H1 (cell line): ENCODE measurements around the gene CYP46A1. TPM values are rescaled to one million over a fixed set of nuclear protein-coding genes. Genes with fewer than 3 reads are reported as not detected.

ENCODE experiments used
- CTCF ChIA-PET: fragments of 300-600 bp; sonication (Branson Sonifier 250); formaldehyde crosslinking; loops from one replicate; lab custom pipeline; 2021; ENCODE audit not compliant: partially characterized antibody; lab: Charles Lee
- POLR2A ChIA-PET: fragments of 300-600 bp; sonication (Branson Sonifier 250); formaldehyde crosslinking; loops from one replicate; lab custom pipeline; 2021; ENCODE audit warnings: inconsistent platforms; ENCODE audit not compliant: partially characterized antibody; lab: Charles Lee
- DNase-seq, 2 experiments: peaks; one replicate each; pipeline versions ENCODE4 v3.0.0 to v3.0.0-alpha.2; 2010 to 2022; ENCODE audit warnings: low spot score in 2 of 2, low read depth in 1 of 2, mixed read lengths in 1 of 2
- FAIRE-seq: peaks from 2 replicates; lab custom pipeline; 2011; peaks lifted over from hg19 to GRCh38; lab: Jason Lieb, UNC
- H2AFZ ChIP-seq: 2 replicates; pipeline ENCODE4 v1.8.1; 2012; ENCODE audit warnings: low read length, inconsistent platforms
- H2AK5ac ChIP-seq: 2 replicates; pipeline ENCODE4 v1.6.1; 2013; ENCODE audit warnings: low read depth, low read length
- H2BK120ac ChIP-seq: replicated peaks from 2 replicates; pipeline ENCODE3; 2013; ENCODE audit warnings: low read depth, low read length, inconsistent platforms
- H2BK12ac ChIP-seq: 2 replicates; pipeline ENCODE4 v1.6.1; 2013; ENCODE audit warnings: low read depth, low read length
- H2BK15ac ChIP-seq: 2 replicates; pipeline ENCODE4 v1.6.1; 2013; ENCODE audit warnings: low read length
- H2BK20ac ChIP-seq: 2 replicates; pipeline ENCODE4 v1.6.1; 2013; ENCODE audit warnings: low read length
- H2BK5ac ChIP-seq: 2 replicates; pipeline ENCODE4 v1.6.1; 2013; ENCODE audit warnings: low read depth, low read length
- H3K14ac ChIP-seq: 2 replicates; pipeline ENCODE4 v1.6.1; 2013; ENCODE audit warnings: inconsistent platforms; ENCODE audit not compliant: insufficient read length
- H3K18ac ChIP-seq: 2 replicates; pipeline ENCODE4 v1.6.1; 2013; ENCODE audit warnings: low read length; ENCODE audit errors: extremely low read depth
- H3K23ac ChIP-seq: 2 replicates; pipeline ENCODE4 v1.6.1; 2013; ENCODE audit warnings: inconsistent platforms; ENCODE audit not compliant: insufficient read length
- H3K23me2 ChIP-seq: 2 replicates; pipeline ENCODE4 v1.6.1; 2013; ENCODE audit warnings: low read depth, low read length
- H3K27ac ChIP-seq: 2 replicates; pipeline ENCODE4 v1.6.1; 2011; ENCODE audit warnings: low read depth, low read length, inconsistent platforms
- H3K27me3 ChIP-seq, 4 experiments: replicated peaks in 1 of 4; 1 replicate in 1 of 4; 2 replicates in 3 of 4; pipeline versions ENCODE4 v1.6.1 to v1.8.1; 2011 to 2013; ENCODE audit warnings: low read length in 3 of 4, mild to moderate bottlenecking in 3 of 4, inconsistent platforms in 2 of 4, mixed read lengths in 2 of 4, moderate library complexity in 1 of 4; ENCODE audit not compliant: control insufficient read depth in 3 of 4, insufficient read depth in 3 of 4; ENCODE audit errors: extremely low read depth in 1 of 4
- H3K36me3 ChIP-seq, 4 experiments: 2 replicates each; pipeline versions ENCODE4 v1.6.1 to v1.8.1; 2011 to 2013; ENCODE audit warnings: mild to moderate bottlenecking in 4 of 4, low read length in 3 of 4, moderate library complexity in 2 of 4, control low read depth in 1 of 4, inconsistent platforms in 1 of 4; ENCODE audit not compliant: insufficient read depth in 4 of 4, control insufficient read depth in 2 of 4
- H3K4ac ChIP-seq: replicated peaks from 2 replicates; pipeline ENCODE3; 2013; ENCODE audit warnings: low read length, low read depth, mixed read lengths, inconsistent platforms; ENCODE audit not compliant: insufficient read length
- H3K4me1 ChIP-seq, 4 experiments: replicated peaks in 1 of 4; 1 replicate in 1 of 4; 2 replicates in 3 of 4; pipeline versions ENCODE4 v1.6.1 to v1.8.1; 2011 to 2013; ENCODE audit warnings: low read length in 3 of 4, inconsistent platforms in 2 of 4, mixed read lengths in 1 of 4; ENCODE audit not compliant: insufficient read depth in 4 of 4, control insufficient read depth in 3 of 4
- H3K4me2 ChIP-seq, 2 experiments: 2 replicates each; pipeline versions ENCODE4 v1.6.1 to v1.8.1; 2011 to 2013; ENCODE audit warnings: low read depth in 2 of 2, low read length in 2 of 2, control low read depth in 1 of 2, inconsistent platforms in 1 of 2, mild to moderate bottlenecking in 1 of 2; ENCODE audit not compliant: insufficient read depth in 1 of 2
- H3K4me3 ChIP-seq, 4 experiments: fragments of 200-600, 300-600 bp in 1 of 4; sonication (generic), shearing (Covaris generic), sonication (Bioruptor Twin) in 1 of 4; 2 replicates each; pipeline versions ENCODE4 v1.5.1 to v1.8.1; 2011 to 2016; ENCODE audit warnings: low read length in 4 of 4, low read depth in 3 of 4, control low read depth in 2 of 4, inconsistent platforms in 2 of 4, mild to moderate bottlenecking in 2 of 4, mixed read lengths in 1 of 4, moderate library complexity in 1 of 4; ENCODE audit not compliant: insufficient read depth in 2 of 4; ENCODE audit errors: extremely low read depth in 1 of 4
- H3K56ac ChIP-seq: replicated peaks from 2 replicates; pipeline ENCODE3; 2013; ENCODE audit warnings: low read depth, mild to moderate bottlenecking, mixed read lengths, low read length, inconsistent platforms; ENCODE audit not compliant: insufficient read length
- H3K79me1 ChIP-seq: 2 replicates; pipeline ENCODE4 v1.6.1; 2013; ENCODE audit warnings: low read depth, low read length, control low read depth
- H3K79me2 ChIP-seq, 2 experiments: 2 replicates each; pipeline versions ENCODE4 v1.6.1 to v1.8.1; 2012 to 2013; ENCODE audit warnings: low read length in 2 of 2, mild to moderate bottlenecking in 2 of 2, inconsistent platforms in 1 of 2; ENCODE audit not compliant: insufficient read depth in 2 of 2, control insufficient read depth in 1 of 2
- H3K9ac ChIP-seq, 4 experiments: replicated peaks in 1 of 4; 1 replicate in 1 of 4; 2 replicates in 3 of 4; pipeline versions ENCODE4 v1.6.1 to v1.8.1; 2011 to 2013; ENCODE audit warnings: low read depth in 3 of 4, low read length in 3 of 4, control low read depth in 2 of 4, mild to moderate bottlenecking in 2 of 4, moderate library complexity in 2 of 4, inconsistent platforms in 1 of 4; ENCODE audit errors: extremely low read depth in 1 of 4
- H3K9me3 ChIP-seq, 2 experiments: 2 replicates each; pipeline versions ENCODE4 v1.6.1 to v1.8.1; 2012 to 2013; ENCODE audit warnings: mild to moderate bottlenecking in 2 of 2, moderate library complexity in 2 of 2, control low read depth in 1 of 2, inconsistent platforms in 1 of 2, low read depth in 1 of 2, low read length in 1 of 2, mixed read lengths in 1 of 2; ENCODE audit not compliant: insufficient read depth in 2 of 2
- H4K20me1 ChIP-seq, 2 experiments: replicated peaks in 1 of 2; 2 replicates each; pipeline versions ENCODE3 to v1.8.1; 2011 to 2013; ENCODE audit warnings: inconsistent platforms in 2 of 2, low read length in 2 of 2, mild to moderate bottlenecking in 1 of 2; ENCODE audit not compliant: insufficient read depth in 2 of 2, control insufficient read depth in 1 of 2
- H4K5ac ChIP-seq: 2 replicates; pipeline ENCODE4 v1.6.1; 2013; ENCODE audit warnings: low read length, low read depth, mixed read lengths, inconsistent platforms; ENCODE audit not compliant: insufficient read length
- H4K8ac ChIP-seq: 2 replicates; pipeline ENCODE4 v1.8.0; 2013; ENCODE audit warnings: mild to moderate bottlenecking, moderate library complexity, low read length, inconsistent platforms; ENCODE audit not compliant: insufficient read depth; ENCODE audit errors: extremely low read depth
- H4K91ac ChIP-seq: replicated peaks from 2 replicates; pipeline ENCODE3; 2013; ENCODE audit warnings: low read length, mixed read lengths, inconsistent platforms; ENCODE audit not compliant: insufficient read length
- KDM1A ChIP-seq: fragments of 200-600, 300-600 bp; sonication (generic); IDR thresholded peaks from 2 replicates; pipeline ENCODE4 v1.7.1; 2016; ENCODE audit warnings: mild to moderate bottlenecking, low read length, borderline replicate concordance
- KDM4A ChIP-seq: IDR thresholded peaks from one replicate; pipeline ENCODE4 v1.7.1; 2012; ENCODE audit warnings: low read depth, mild to moderate bottlenecking, moderate library complexity, low read length, inconsistent platforms; ENCODE audit not compliant: severe bottlenecking
- MAFK ChIP-seq: IDR thresholded peaks from 2 replicates; pipeline ENCODE4 v1.6.1; 2012; ENCODE audit warnings: low read depth, mild to moderate bottlenecking, improper control_type of control experiment, low read length
- POLR2AphosphoS5 ChIP-seq: IDR thresholded peaks from 2 replicates; pipeline ENCODE4 v1.6.1; 2011; ENCODE audit warnings: low read depth, low read length
- RBBP5 ChIP-seq: IDR thresholded peaks from 2 replicates; pipeline ENCODE4 v1.7.1; 2012; ENCODE audit warnings: low read depth, mild to moderate bottlenecking, inconsistent platforms, low read length, moderate library complexity, borderline replicate concordance
- SP2 ChIP-seq: IDR thresholded peaks from 2 replicates; pipeline ENCODE4 v1.6.1; 2012; ENCODE audit warnings: mild to moderate bottlenecking, low read length, inconsistent platforms
- TCF12 ChIP-seq: IDR thresholded peaks from 2 replicates; pipeline ENCODE4 v1.6.1; 2011; ENCODE audit warnings: low read depth, mild to moderate bottlenecking, low read length
- WGBS, 2 experiments: shearing (Covaris generic) in 1 of 2; methylation state at CpG; one replicate each; pipeline versions ENCODE4 v1.1.6 to v1.1.7; 2013 to 2015; ENCODE audit warnings: low lambda C conversion rate in 2 of 2, mixed read lengths in 2 of 2, inconsistent platforms in 1 of 2, low coverage in 1 of 2, missing lambda C conversion rate in 1 of 2; ENCODE audit not compliant: insufficient replicate concordance in 2 of 2, insufficient coverage in 1 of 2, insufficient read length in 1 of 2; ENCODE audit errors: extremely low coverage in 1 of 2, missing lambda C conversion rate in 1 of 2; 5-methylcytosine and 5-hydroxymethylcytosine counted together
- polyA plus RNA-seq, 7 experiments: library from polyadenylated mRNA; depleted of rRNA in 3 of 7; stranded (reverse) in 5 of 7; unstranded in 2 of 7; fragments of >200 nt in 5 of 7; fragments of 200-250 nt in 2 of 7; gene quantifications; 1 replicate in 5 of 7; 2 replicates in 1 of 7; 4 replicates in 1 of 7; pipeline versions ENCODE4 v1.2.1 to v1.2.3, GENCODE V29; 2011 to 2013; ENCODE audit warnings: missing spikeins in 2 of 7, mixed read lengths in 2 of 7
- total RNA-seq: library from RNA; stranded (reverse); fragmentation: NEBNext Ultra II Directional; extraction: Animal tissue kit (Norgen Biotek cat#: 25700); gene quantifications from 2 replicates; pipeline ENCODE4 v1.2.1, GENCODE V29; 2021

CYP46A1 gene
- total and polyA plus RNA-seq, 2 of the 8 experiments (the other 6 are each of a cell fraction or from before 2014, with no cell fraction given), result 0.41 to 1.3 TPM

GRCh38 chr14:99758872-99759545, 74.9 kb downstream of the CYP46A1 start:
- Histone ChIP-seq H3K27me3 (no peaks in the 10 kb centered on the region), H3K4ac (no peak overlapping the region), H2BK12ac (peak overlapping the region; percentile 77; the same call in 1 of the 2 replicates), H3K4me3 (no peak overlapping the region), H3K14ac (no peak overlapping the region), H3K4me2 (peak overlapping the region in 1 of 2 experiments; percentile 8; a peak in 1 of 4 replicates), H2BK120ac (no peak overlapping the region), H3K18ac (no peak overlapping the region), H3K9me3 (no peaks in the 10 kb centered on the region), H3K23ac (no peak overlapping the region), H4K5ac (no peak overlapping the region), H3K79me1 (no peaks in the 10 kb centered on the region), H3K23me2 (no peaks in the 10 kb centered on the region), H3K56ac (no peak overlapping the region), H3K9ac (no peak overlapping the region), H3K27ac (no peak overlapping the region), H4K20me1 (no peaks in the 10 kb centered on the region), H4K8ac (no peak overlapping the region), H3K79me2 (no peaks in the 10 kb centered on the region), H3K36me3 (no peaks in the 10 kb centered on the region), H3K4me1 (peaks cover 0 to 16% (median 7%) of the 10 kb centered on the region in 4 experiments; a peak in 6 of 7 replicates), H2BK5ac (0 out of 2 replicates have a peak overlapping the region, but pooled peaks have one; percentile 18), H2AK5ac (no peak overlapping the region), H2AFZ (no peak overlapping the region), H2BK20ac (no peak overlapping the region), H2BK15ac (0 out of 2 replicates have a peak overlapping the region, but pooled peaks have one; percentile 83), H4K91ac (no peak overlapping the region)
- ChIA-PET POLR2A (interaction anchor here (0.9 kb wide), 1 partner anchor 11 kb away, joined by 3 read pairs; no protein-coding TSS in a partner anchor), CTCF (interaction anchor here (0.6 to 2.4 kb wide), 8 partner anchors 9 to 212 kb away, joined by 3 to 10 read pairs (median 5); no protein-coding TSS in a partner anchor)
- DNase-seq, result no peak
- 88% methylated on average over 7 of the region's 7 CpGs; no CpG with 5 or more reads in 1 of the 2 experiments for WGBS, 2 experiments
- no peak for FAIRE-seq
- no peak for TF ChIP-seq MAFK
- TF ChIP-seq KDM1A, result no peak
- TF ChIP-seq TCF12, result no peak
- TF ChIP-seq POLR2AphosphoS5, result no peak
- TF ChIP-seq KDM4A, result no peak
- TF ChIP-seq RBBP5, result no peak
- no peak for TF ChIP-seq SP2
